ENCODE results near the gene QSOX1. TPM values are rescaled to one million over a fixed set of nuclear protein-coding genes. Genes with fewer than 3 reads are reported as not detected.

Gene QSOX1
- total and polyA plus RNA-seq, 2 of the 4 experiments (the other 2 are of a cell fraction): 102 to 791 TPM

- Histone ChIP-seq H3K23ac (ENCODE audit: low read depth, low read length) (no peak overlapping the region), H2AK5ac (ENCODE audit: low read depth, low read length) (no peak overlapping the region), H3K9me1 (ENCODE audit: insufficient read depth, low read length) (peaks cover 3% of the 10 kb centered on the region; the same call in 1 of the 2 replicates), H3K36me3 (ENCODE audit: control insufficient read depth, insufficient read depth, low read length) (no peaks in the 10 kb centered on the region), H3K18ac (ENCODE audit: low read depth, low read length) (no peak overlapping the region), H2BK15ac (ENCODE audit: low read depth, low read length) (no peak overlapping the region), H2AFZ (replicated peaks; ENCODE audit: low read length, poor library complexity) (no peak overlapping the region), H4K91ac (ENCODE audit: insufficient read depth, low read depth, low read length) (no peak overlapping the region), H4K5ac (ENCODE audit: low read depth, low read length) (no peak overlapping the region), H3K4me1 (ENCODE audit: control insufficient read depth, insufficient read depth, low read length) (no peaks in the 10 kb centered on the region; the same call in 1 of the 2 replicates), H3K4me2 (ENCODE audit: low read depth, low read length) (no peak overlapping the region), H2BK120ac (ENCODE audit: low read depth, low read length) (no peak overlapping the region), H2BK20ac (ENCODE audit: low read depth, low read length) (no peak overlapping the region), H3K9me3 (ENCODE audit: control insufficient read depth, insufficient read depth, low read length) (peaks cover 9% of the 10 kb centered on the region), H3K27ac (ENCODE audit: insufficient read depth, low read length) (no peak overlapping the region), H3K14ac (replicated peaks; ENCODE audit: low read depth, low read length) (no peak overlapping the region), H3K4ac (ENCODE audit: low read depth, low read length) (no peak overlapping the region), H3K9ac (ENCODE audit: low read depth, low read length) (no peak overlapping the region), H4K20me1 (ENCODE audit: insufficient read depth, low read length) (peaks cover 35% of the 10 kb centered on the region), H3K27me3 (ENCODE audit: control insufficient read depth, insufficient read depth, low read length) (peaks cover 92% of the 10 kb centered on the region), H3K79me1 (ENCODE audit: low read depth in 1 of 2, low read length in 2 of 2) (no peaks in the 10 kb centered on the region), H2BK5ac (ENCODE audit: low read depth, low read length, poor library complexity, severe bottlenecking) (no peak overlapping the region), H4K8ac (ENCODE audit: low read depth in 2 of 2, low read length in 2 of 2) (no peak overlapping the region), H3K4me3 (ENCODE audit: insufficient read depth, low read depth, low read length) (no peak overlapping the region), H2AK9ac (replicated peaks; ENCODE audit: low read depth, low read length, poor library complexity) (no peak overlapping the region), H3K56ac (ENCODE audit: extremely low read depth, insufficient read depth, low read length) (no peak overlapping the region)
- intact Hi-C loops (cut with micrococcal nuclease): no loop called here
- BruUV-seq (replicated peaks): no TSS peak
- CTCF ChIA-PET: no interaction called here
- DNase-seq (no peak), ATAC-seq (ENCODE audit: low read depth) (no peak)
- dilution Hi-C loops (cut with HindIII; ENCODE audit: low sequenced_read_pairs, unreplicated experiment): no loop called here
- WGBS, 2 experiments (ENCODE audit: extremely low coverage in 2 of 2, insufficient read length in 1 of 2): 2% methylated on average over 6 of the region's 16 CpGs; no CpG with 5 or more reads in 1 of the 2 experiments
- in situ Hi-C loops (cut with MboI; ENCODE audit: low sequenced_read_pairs): no loop called here
- POLR2A ChIA-PET (ENCODE audit: unreplicated experiment): interaction anchor here (0.6 kb wide), 1 partner anchor 223 kb away, joined by 3 read pairs; no protein-coding TSS in a partner anchor
- TF ChIP-seq POLR2A (IDR thresholded peaks at IDR 0.05; ENCODE audit: low read depth, low read length) (no peak), CHD1 (IDR thresholded peaks at IDR 0.05; ENCODE audit: low read depth, low read length) (no peak), MAFK (IDR thresholded peaks at IDR 0.05; ENCODE audit: low read depth, low read length) (no peak), MXI1 (IDR thresholded peaks at IDR 0.05; ENCODE audit: borderline replicate concordance, low read depth, low read length) (no peak), SMC3 (IDR thresholded peaks at IDR 0.05; ENCODE audit: low read depth, low read length) (no peak), RCOR1 (IDR thresholded peaks at IDR 0.05; ENCODE audit: insufficient replicate concordance, low read length) (no peak), RAD21 (IDR thresholded peaks at IDR 0.05; ENCODE audit: low read length) (no peak), MAZ (IDR thresholded peaks at IDR 0.05; ENCODE audit: borderline replicate concordance, low read depth, low read length) (no peak), RFX5 (IDR thresholded peaks at IDR 0.05; ENCODE audit: low read depth, low read length) (no peak), USF2 (IDR thresholded peaks at IDR 0.05; ENCODE audit: low read depth, low read length) (no peak), NFE2L2 (IDR thresholded peaks at IDR 0.05; ENCODE audit: low read depth, low read length) (no peak), BHLHE40 (IDR thresholded peaks at IDR 0.05; ENCODE audit: low read depth, low read length) (no peak), CEBPB (IDR thresholded peaks at IDR 0.05; ENCODE audit: low read depth, low read length) (no peak), FOS (IDR thresholded peaks at IDR 0.05; ENCODE audit: low read depth, low read length) (no peak)
- TF ChIP-seq, protein P1, sequence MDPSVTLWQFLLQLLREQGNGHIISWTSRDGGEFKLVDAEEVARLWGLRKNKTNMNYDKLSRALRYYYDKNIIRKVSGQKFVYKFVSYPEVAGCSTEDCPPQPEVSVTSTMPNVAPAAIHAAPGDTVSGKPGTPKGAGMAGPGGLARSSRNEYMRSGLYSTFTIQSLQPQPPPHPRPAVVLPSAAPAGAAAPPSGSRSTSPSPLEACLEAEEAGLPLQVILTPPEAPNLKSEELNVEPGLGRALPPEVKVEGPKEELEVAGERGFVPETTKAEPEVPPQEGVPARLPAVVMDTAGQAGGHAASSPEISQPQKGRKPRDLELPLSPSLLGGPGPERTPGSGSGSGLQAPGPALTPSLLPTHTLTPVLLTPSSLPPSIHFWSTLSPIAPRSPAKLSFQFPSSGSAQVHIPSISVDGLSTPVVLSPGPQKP (IDR thresholded peaks at IDR 0.05; ENCODE audit: borderline replicate concordance, low read depth, low read length): no peak
Observed at GRCh38 chr1:180236698-180237509, 82.2 kb downstream of the QSOX1 start.
